Thyroid gland (tissue), 4 donors: ENCODE measurements around the gene CCDC172.

Experiments used
- CTCF ChIP-seq, 6 experiments: fragments of 200-600 bp in 3 of 6; fragments of 450-650 bp in 3 of 6; sonication (generic) in 3 of 6; IDR thresholded peaks; one replicate each; pipeline ENCODE4 v1.5.1; 2016 to 2019; ENCODE audit warnings: antibody characterized with exemption in 6 of 6, mild to moderate bottlenecking in 2 of 6, inconsistent platforms in 1 of 6, moderate library complexity in 1 of 6
- POLR2A ChIP-seq, 2 donors: fragments of 450-650 bp; IDR thresholded peaks; one replicate each; pipeline ENCODE4 v1.6.1; 2017; ENCODE audit warnings: antibody characterized with exemption in 2 of 2, mild to moderate bottlenecking in 2 of 2, moderate library complexity in 1 of 2

DNA sequence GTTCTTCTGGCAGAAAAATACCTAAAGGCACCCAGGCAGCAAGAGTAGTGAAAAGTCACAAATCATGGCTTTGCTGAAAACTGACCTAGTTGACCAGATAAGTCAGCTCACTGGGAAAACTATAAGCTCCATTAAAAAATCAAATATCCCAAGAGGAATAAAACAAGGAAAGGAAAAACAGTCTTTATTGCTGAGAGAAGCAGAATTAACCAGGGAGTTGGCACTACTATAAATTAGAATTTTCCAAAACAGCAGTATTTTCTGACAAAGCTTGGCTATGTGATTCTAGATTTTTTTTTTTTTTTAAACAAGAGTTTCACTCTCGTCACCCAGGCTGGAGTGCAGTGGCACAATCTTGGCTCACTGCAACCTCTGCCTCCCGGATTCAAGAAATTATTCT is 12.6 kb downstream of the CCDC172 start:
- no peak for TF ChIP-seq CTCF (IDR thresholded peaks at IDR 0.05)
- no peak for TF ChIP-seq POLR2A (IDR thresholded peaks at IDR 0.05)
